Vagina (tissue), 2 donors: ENCODE data around the gene ROR2.

Experiments used
- POLR2A ChIP-seq, 2 donors: fragments of 450-650 bp; IDR thresholded peaks; one replicate each; pipeline ENCODE4 v1.6.1; 2017; ENCODE audit warnings: antibody characterized with exemption in 2 of 2, mild to moderate bottlenecking in 2 of 2, moderate library complexity in 2 of 2
- POLR2AphosphoS5 ChIP-seq, 2 donors: sonication (generic); formaldehyde crosslinking; IDR thresholded peaks; one replicate each; pipeline ENCODE4 v1.9.0; 2017; ENCODE audit warnings: antibody characterized with exemption in 2 of 2, mild to moderate bottlenecking in 2 of 2, low read depth in 1 of 2; ENCODE audit not compliant: insufficient read depth in 1 of 2
- TF ChIP-seq, protein P1 (sequence below), 3 experiments: fragments of 450-650 bp in 2 of 3; fragments of 200-600 bp in 1 of 3; sonication (generic) in 1 of 3; IDR thresholded peaks; one replicate each; pipeline ENCODE4 v1.5.1; 2017 to 2019; ENCODE audit warnings: antibody characterized with exemption in 3 of 3, mild to moderate bottlenecking in 2 of 3, moderate library complexity in 2 of 3

- TF ChIP-seq POLR2AphosphoS5 (IDR thresholded peaks at IDR 0.05; ENCODE audit: insufficient read depth in 1 of 2, low read depth in 1 of 2): no peak
- TF ChIP-seq, protein P1, sequence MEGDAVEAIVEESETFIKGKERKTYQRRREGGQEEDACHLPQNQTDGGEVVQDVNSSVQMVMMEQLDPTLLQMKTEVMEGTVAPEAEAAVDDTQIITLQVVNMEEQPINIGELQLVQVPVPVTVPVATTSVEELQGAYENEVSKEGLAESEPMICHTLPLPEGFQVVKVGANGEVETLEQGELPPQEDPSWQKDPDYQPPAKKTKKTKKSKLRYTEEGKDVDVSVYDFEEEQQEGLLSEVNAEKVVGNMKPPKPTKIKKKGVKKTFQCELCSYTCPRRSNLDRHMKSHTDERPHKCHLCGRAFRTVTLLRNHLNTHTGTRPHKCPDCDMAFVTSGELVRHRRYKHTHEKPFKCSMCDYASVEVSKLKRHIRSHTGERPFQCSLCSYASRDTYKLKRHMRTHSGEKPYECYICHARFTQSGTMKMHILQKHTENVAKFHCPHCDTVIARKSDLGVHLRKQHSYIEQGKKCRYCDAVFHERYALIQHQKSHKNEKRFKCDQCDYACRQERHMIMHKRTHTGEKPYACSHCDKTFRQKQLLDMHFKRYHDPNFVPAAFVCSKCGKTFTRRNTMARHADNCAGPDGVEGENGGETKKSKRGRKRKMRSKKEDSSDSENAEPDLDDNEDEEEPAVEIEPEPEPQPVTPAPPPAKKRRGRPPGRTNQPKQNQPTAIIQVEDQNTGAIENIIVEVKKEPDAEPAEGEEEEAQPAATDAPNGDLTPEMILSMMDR (IDR thresholded peaks at IDR 0.05): no peak
- TF ChIP-seq POLR2A (IDR thresholded peaks at IDR 0.05): no peak
These were observed 219.2 kb downstream of the ROR2 start for GRCh38 chr9:91730806-91731205.
